ENCODE results near the gene LARP1B. TPM values are rescaled to one million over a fixed set of nuclear protein-coding genes. Genes with fewer than 3 reads are reported as not detected.

The LARP1B gene
- total and polyA plus RNA-seq, 2 of the 8 experiments (the other 6 are each of a cell fraction or from before 2014, with no cell fraction given), result 10.6 to 47.0 TPM

- Histone ChIP-seq H3K4me1 (replicated peaks in 1 of 4; ENCODE audit: control insufficient read depth in 3 of 4, insufficient read depth in 4 of 4, low read length in 3 of 4) (no peaks in the 10 kb centered on the region), H3K27ac (ENCODE audit: low read depth, low read length) (no peak overlapping the region), H2BK15ac (ENCODE audit: low read length) (no peak overlapping the region), H4K8ac (ENCODE audit: extremely low read depth, insufficient read depth, low read length) (no peak overlapping the region), H4K5ac (ENCODE audit: insufficient read length, low read depth, low read length) (no peak overlapping the region), H2AFZ (ENCODE audit: low read length) (no peak overlapping the region), H4K91ac (replicated peaks; ENCODE audit: insufficient read length, low read length) (no peak overlapping the region), H3K18ac (ENCODE audit: extremely low read depth, low read length) (no peak overlapping the region), H2BK5ac (ENCODE audit: low read depth, low read length) (no peak overlapping the region), H3K9ac (replicated peaks in 1 of 4; ENCODE audit: extremely low read depth in 1 of 4, low read depth in 3 of 4, low read length in 3 of 4) (no peak overlapping the region), H2BK20ac (ENCODE audit: low read length) (no peak overlapping the region), H3K4ac (replicated peaks; ENCODE audit: insufficient read length, low read depth, low read length) (no peak overlapping the region), H3K4me2 (ENCODE audit: insufficient read depth in 1 of 2, low read depth in 2 of 2, low read length in 2 of 2) (no peak overlapping the region), H3K14ac (ENCODE audit: insufficient read length) (no peak overlapping the region), H2AK5ac (ENCODE audit: low read depth, low read length) (no peak overlapping the region), H4K20me1 (replicated peaks in 1 of 2; ENCODE audit: control insufficient read depth in 1 of 2, insufficient read depth in 2 of 2, low read length in 2 of 2) (no peaks in the 10 kb centered on the region), H3K36me3 (ENCODE audit: control insufficient read depth in 2 of 4, insufficient read depth in 4 of 4, low read length in 3 of 4) (peaks cover 0 to 13% (median 4%) of the 10 kb centered on the region in 4 experiments; a peak in 3 of 8 replicates), H3K79me1 (ENCODE audit: low read depth, low read length) (no peaks in the 10 kb centered on the region), H3K9me3 (ENCODE audit: insufficient read depth in 2 of 2, low read depth in 1 of 2, low read length in 1 of 2) (no peaks in the 10 kb centered on the region), H3K4me3 (ENCODE audit: extremely low read depth in 1 of 4, insufficient read depth in 2 of 4, low read depth in 3 of 4, low read length in 4 of 4) (no peak overlapping the region), H2BK12ac (ENCODE audit: low read depth, low read length) (no peak overlapping the region), H3K23me2 (ENCODE audit: low read depth, low read length) (no peaks in the 10 kb centered on the region), H3K23ac (ENCODE audit: insufficient read length) (no peak overlapping the region), H2BK120ac (replicated peaks; ENCODE audit: low read depth, low read length) (no peak overlapping the region), H3K56ac (replicated peaks; ENCODE audit: insufficient read length, low read depth, low read length) (no peak overlapping the region), H3K27me3 (replicated peaks in 1 of 4; ENCODE audit: control insufficient read depth in 3 of 4, extremely low read depth in 1 of 4, insufficient read depth in 3 of 4, low read length in 3 of 4) (no peaks in the 10 kb centered on the region), H3K79me2 (ENCODE audit: control insufficient read depth in 1 of 2, insufficient read depth in 2 of 2, low read length in 2 of 2) (no peaks in the 10 kb centered on the region)
- ChIA-PET CTCF (ENCODE audit: partially characterized antibody) (interaction anchor here (1.7 kb wide), 1 partner anchor 21 kb away, joined by 6 read pairs; no protein-coding TSS in a partner anchor), POLR2A (ENCODE audit: partially characterized antibody) (no interaction called here)
- DNase-seq (ENCODE audit: low read depth in 1 of 2, low spot score in 2 of 2) (no peak), FAIRE-seq (no peak)
- WGBS, 2 experiments (ENCODE audit: extremely low coverage in 1 of 2, insufficient coverage in 1 of 2, insufficient read length in 1 of 2, insufficient replicate concordance in 2 of 2, low coverage in 1 of 2, low lambda C conversion rate in 2 of 2, missing lambda C conversion rate in 1 of 2), result 93% methylated on average over 4 of the region's 4 CpGs; no CpG with 5 or more reads in 1 of the 2 experiments
- no peak for TF ChIP-seq GABPA (IDR thresholded peaks at IDR 0.05; ENCODE audit: borderline replicate concordance, insufficient read depth, low read length)
- TF ChIP-seq BRCA1 (IDR thresholded peaks at IDR 0.05; ENCODE audit: low read depth, low read length), result no peak
- no peak for TF ChIP-seq KDM4A (IDR thresholded peaks at IDR 0.05; ENCODE audit: low read depth, low read length, severe bottlenecking)
- no peak for TF ChIP-seq CHD2 (IDR thresholded peaks at IDR 0.05; ENCODE audit: low read length)
- TF ChIP-seq EZH2 (IDR thresholded peaks at IDR 0.05; ENCODE audit: low read depth, low read length, severe bottlenecking), result no peak
- TF ChIP-seq TAF7 (optimal IDR thresholded peaks at IDR 0.05; ENCODE audit: borderline replicate concordance, low read depth, low read length), result no peak
- no peak for TF ChIP-seq NRF1 (IDR thresholded peaks at IDR 0.05; ENCODE audit: low read depth, low read length)
- no peak for TF ChIP-seq SIRT6 (IDR thresholded peaks at IDR 0.05; ENCODE audit: low read length)
- no peak for TF ChIP-seq BCL11A (IDR thresholded peaks at IDR 0.05; ENCODE audit: low read depth in 2 of 2, low read length in 2 of 2)
- TF ChIP-seq ZNF274 (IDR thresholded peaks at IDR 0.05; ENCODE audit: borderline replicate concordance, extremely low read depth, low read length), result no peak
- TF ChIP-seq CEBPB (IDR thresholded peaks at IDR 0.05; ENCODE audit: low read depth, low read length), result no peak
- TF ChIP-seq POLR2A (IDR thresholded peaks at IDR 0.05; ENCODE audit: control extremely low read depth in 1 of 2, low read depth in 2 of 2, low read length in 2 of 2), result no peak
- TF ChIP-seq EGR1 (IDR thresholded peaks at IDR 0.05; ENCODE audit: borderline replicate concordance, low read depth, low read length), result no peak
- no peak for TF ChIP-seq BACH1 (IDR thresholded peaks at IDR 0.05; ENCODE audit: low read length)
- no peak for TF ChIP-seq SP4 (IDR thresholded peaks at IDR 0.05; ENCODE audit: low read length)
- TF ChIP-seq GTF2F1 (IDR thresholded peaks at IDR 0.05; ENCODE audit: borderline replicate concordance, low read depth, low read length), result no peak
These were observed 31.2 kb upstream of the LARP1B start for GRCh38 chr4:128029907-128030306.

Data from H1 (cell line).